PFSK-1 (cell line): Measurements from ENCODE around the gene NDUFA11.

Source experiments
- FOXP2 ChIP-seq: optimal IDR thresholded peaks from 2 replicates; pipeline ENCODE3; 2011; ENCODE audit warnings: borderline replicate concordance, control low read depth, inconsistent platforms; ENCODE audit not compliant: insufficient read depth; ENCODE audit errors: extremely low read length, extremely low read depth
- POLR2AphosphoS5 ChIP-seq: IDR thresholded peaks from 2 replicates; pipeline ENCODE4 v1.6.1; 2012; ENCODE audit warnings: low read depth, mild to moderate bottlenecking, control low read depth, low read length, moderate library complexity
- REST ChIP-seq, 2 experiments: IDR thresholded peaks; 2 replicates each; pipeline versions ENCODE4 v1.6.1 to v1.8.0; 2011 to 2012; ENCODE audit warnings: low read depth in 2 of 2, low read length in 2 of 2, control low read depth in 1 of 2, inconsistent platforms in 1 of 2, mild to moderate bottlenecking in 1 of 2, moderate library complexity in 1 of 2; ENCODE audit not compliant: insufficient read depth in 1 of 2
- SIN3A ChIP-seq: IDR thresholded peaks from 2 replicates; pipeline ENCODE4 v1.6.1; 2012; ENCODE audit warnings: mild to moderate bottlenecking, low read length, moderate library complexity, borderline replicate concordance; ENCODE audit not compliant: insufficient read depth
- TAF1 ChIP-seq: IDR thresholded peaks from 2 replicates; pipeline ENCODE4 v1.6.1; 2012; ENCODE audit warnings: low read length, control low read depth, borderline replicate concordance; ENCODE audit not compliant: insufficient read depth

- TF ChIP-seq POLR2AphosphoS5 (no peak), SIN3A (no peak), REST (IDR thresholded peaks at IDR 0.05; ENCODE audit: insufficient read depth in 1 of 2, low read depth in 2 of 2, low read length in 2 of 2) (no peak), TAF1 (no peak), FOXP2 (no peak)
Measured at GRCh38 chr19:5952193-5953029, 48.8 kb upstream of the NDUFA11 start.
